NCI-H2029 treated with DMSO at 0.1 percent for 48 hours (cell line): ENCODE data around the gene STK26.
"Not testable (repeated sequence)": the region's sequence is repeated elsewhere in the genome, so short reads cannot be mapped to it uniquely, and the experiment has no call there.

Experiments used
- DNase-seq: peaks from one replicate; lab custom pipeline; 2025; lab: John Stamatoyannopoulos, UW

Gene STK26

GRCh38 chrX:132022967-132023895 lies at the start of gene STK26:
STK26 (plus strand) TSS chrX:132023302; CDS start chrX:132023618, 316 bp downstream.
- DNase-seq: no peak

DNA sequence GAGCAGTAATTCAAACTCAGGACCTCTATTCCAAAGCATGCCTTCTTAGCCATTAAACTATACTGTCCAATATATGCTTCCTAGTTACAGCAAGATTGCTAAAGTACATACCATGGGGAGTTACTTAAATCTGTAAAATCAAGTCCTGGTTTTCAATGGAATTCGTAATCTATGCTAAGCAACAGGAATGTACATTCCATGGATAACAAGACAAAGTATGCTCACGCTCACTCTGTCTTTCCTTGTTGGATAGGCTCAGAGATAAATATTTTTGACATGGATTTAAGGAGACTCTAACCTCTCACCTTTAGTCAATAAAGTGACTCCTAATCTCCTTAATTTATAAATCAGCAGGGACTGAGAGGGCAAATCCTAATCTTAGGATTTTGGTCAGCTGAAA lies 47.3 kb upstream of the STK26 start:
- DNase-seq: no peak

GRCh38 chrX:131977619-131978018 lies 45.5 kb upstream of the STK26 start:
- DNase-seq: no peak

GRCh38 chrX:131979116-131979515 lies 44.0 kb upstream of the STK26 start:
- no peak for DNase-seq

GRCh38 chrX:131985526-131986049 lies 37.5 kb upstream of the STK26 start:
- no peak for DNase-seq

DNA sequence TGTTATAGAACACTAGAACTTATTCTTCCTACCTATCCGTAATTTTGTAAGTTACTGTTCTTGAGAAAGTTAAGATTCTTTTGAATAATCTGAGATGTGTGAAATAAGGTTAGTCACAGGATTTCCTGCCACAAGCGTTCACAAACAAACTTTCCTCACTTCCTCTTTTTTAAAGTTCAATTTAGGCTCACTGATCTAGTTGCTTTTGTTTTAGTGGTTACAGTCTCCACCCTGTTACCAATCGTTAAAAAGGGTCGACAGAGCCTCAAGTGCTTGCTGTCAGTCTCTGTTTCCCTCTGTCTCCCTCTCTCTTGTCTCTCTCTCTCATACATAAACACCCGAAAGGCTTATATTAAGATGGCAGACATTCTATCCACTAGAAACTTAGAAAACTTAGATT lies 35.9 kb upstream of the STK26 start:
- DNase-seq: no peak

DNA sequence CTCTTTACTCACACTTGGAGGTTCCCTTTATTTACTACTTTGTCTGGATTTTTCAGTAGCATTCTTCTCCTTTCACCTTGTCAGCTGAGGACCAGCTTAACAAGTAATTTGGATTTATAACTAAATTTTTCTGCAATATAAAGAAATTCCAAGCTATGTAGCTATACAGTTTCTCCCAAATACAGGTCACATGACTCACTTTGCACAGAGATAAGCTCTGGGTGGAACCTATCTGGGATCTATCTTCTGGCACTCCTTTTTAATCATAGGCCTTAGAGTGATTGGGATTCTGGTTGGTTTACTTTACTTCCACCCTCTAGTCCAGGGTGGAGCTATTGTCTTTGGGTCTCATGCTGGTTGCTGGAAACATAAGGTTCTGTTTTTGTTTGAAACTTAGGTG lies 34.9 kb upstream of the STK26 start:
- DNase-seq: no peak

DNA sequence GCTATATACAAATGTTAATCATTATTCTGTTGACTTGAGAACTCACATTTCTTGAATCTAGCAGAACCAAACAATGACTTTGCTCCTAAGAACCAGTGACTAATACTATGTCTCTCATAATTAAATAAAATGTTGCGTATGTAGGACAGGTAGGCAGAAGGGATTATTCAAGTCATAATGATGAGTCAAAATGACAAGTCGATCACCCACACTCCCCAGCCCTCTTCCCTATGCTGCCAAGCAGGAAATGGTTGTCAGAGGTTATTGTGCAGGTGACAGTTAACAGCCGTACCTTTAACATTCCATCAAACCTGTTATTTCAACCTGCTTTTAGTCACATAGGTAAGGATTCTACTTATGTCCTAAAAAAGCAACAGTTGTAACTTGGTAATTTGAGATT lies 22.0 kb upstream of the STK26 start:
- DNase-seq: no peak

GRCh38 chrX:132004728-132005127 lies 18.4 kb upstream of the STK26 start:
- no peak for DNase-seq

DNA sequence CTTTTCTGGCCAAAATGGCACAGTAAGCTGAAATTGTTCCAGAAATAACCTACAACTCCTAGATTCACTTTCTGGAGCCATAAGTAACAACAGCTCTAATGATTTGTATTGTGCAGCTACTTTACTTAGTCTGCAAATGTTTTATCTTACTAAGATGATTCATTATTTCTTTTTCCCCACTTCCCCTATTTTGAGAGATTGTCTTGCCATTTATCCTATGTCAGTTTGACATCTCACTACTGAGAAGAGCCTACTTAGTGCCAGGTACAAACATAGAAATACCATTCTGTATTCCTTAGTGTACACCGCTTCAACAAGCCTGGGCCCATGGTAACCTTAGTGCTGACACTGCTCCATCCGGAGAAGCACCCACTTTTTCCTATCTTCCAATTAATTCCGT lies 13.8 kb upstream of the STK26 start:
- no peak for DNase-seq

DNA sequence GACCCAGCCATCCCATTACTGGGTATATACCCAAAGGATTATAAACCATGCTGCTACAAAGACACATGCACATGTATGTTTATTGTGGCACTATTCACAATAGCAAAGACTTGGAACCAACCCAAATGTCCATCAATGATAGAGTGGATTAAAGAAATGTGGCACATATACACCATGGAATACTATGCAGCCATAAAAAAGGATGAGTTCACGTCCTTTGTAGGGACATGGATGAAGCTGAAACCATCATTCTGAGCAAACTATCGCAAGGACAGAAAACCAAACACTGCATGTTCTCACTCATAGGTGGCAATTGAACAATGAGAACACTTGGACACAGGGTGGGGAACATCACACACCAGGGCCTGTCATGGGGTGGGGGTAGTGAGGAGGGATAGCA lies 12.9 kb upstream of the STK26 start:
- DNase-seq: not testable (repeated sequence)

GRCh38 chrX:132015875-132016274 lies 7.2 kb upstream of the STK26 start:
- DNase-seq: no peak

GRCh38 chrX:132016628-132017430 lies 6.3 kb upstream of the STK26 start:
- DNase-seq: no peak

DNA sequence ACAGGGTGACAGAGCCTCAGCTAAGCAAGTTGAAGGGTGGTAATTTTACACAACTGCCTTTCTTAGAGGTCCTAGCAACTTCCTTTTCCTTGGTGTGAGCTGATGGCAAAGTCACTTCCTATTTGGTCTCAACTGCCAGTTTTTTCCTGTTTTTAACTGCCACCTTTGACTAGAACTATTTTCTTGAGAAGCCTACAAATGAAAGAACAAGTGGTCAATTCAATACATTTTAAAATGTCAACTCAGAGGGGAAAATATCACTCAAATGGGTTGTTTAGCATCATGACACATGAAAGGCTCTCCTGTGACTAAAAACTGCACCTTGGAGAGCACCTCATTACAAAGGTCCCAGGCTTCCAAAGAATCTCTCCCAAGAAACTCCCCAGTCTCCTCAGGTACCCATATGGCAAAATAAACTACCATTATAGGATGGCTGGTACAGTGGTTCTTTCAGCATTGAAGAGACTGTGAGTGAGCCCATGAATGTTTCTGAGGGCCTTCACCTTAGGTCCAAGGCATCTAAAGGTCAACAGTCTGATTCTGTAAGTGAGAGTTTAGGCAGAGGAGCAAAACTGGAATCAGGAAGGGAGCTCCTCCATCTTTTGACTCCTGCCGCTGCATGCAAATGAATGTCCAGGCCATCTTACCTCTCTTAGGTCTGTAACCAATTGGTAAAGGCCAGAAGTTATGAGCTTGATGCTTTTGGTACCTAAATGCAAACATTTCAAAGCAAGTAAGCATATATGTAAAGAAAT lies 5.5 kb upstream of the STK26 start:
- DNase-seq: no peak

GRCh38 chrX:132022198-132022966 lies 720 bp upstream of the STK26 start:
- no peak for DNase-seq

DNA sequence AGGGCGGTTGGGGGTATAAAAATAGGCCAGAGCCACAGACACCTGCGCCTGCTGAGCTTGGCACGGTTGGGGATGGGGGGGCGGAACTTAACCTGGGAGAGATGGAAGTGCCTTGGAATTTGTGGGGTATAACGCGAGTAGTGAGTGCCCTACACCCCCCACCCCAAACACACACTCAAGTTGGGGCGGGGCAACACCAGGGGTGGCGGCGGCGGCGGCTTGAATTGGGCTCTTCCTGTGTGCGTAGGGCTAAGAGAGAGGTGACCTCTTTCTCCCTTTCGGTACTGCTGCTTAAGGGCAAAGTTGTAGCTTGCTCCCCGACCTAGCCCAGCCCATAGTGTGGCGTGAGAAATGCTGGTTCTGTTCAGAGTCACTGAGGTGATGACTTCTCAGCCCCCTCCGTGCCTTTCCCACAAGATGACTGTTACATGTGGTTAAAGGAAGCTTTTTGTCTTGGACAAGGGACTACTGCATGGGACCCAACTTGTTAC lies 839 bp downstream of the STK26 start:
- no peak for DNase-seq

GRCh38 chrX:132025041-132025440 lies 1.9 kb downstream of the STK26 start:
- DNase-seq: no peak

- no peak for DNase-seq
Measured at GRCh38 chrX:132030264-132030663, 7.2 kb downstream of the STK26 start.

DNA sequence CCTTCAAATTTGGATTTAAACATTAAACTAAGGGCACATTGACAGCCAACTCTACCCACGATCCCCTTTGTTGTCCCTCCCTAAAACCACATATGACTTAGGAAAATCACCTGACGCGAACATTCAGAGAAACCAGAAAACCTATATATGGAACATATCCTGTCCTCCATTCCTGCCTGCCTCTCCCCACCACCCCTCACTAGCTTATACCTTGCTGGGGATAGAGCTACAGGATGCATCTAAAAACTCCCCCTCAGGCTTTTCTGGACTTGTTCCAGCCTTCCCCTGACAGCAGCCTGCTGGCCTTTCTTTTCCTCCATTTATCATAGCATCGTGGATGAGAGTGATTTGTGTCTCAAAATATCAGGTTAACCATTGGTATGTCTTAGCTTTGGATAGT lies 8.8 kb downstream of the STK26 start:
- no peak for DNase-seq

DNA sequence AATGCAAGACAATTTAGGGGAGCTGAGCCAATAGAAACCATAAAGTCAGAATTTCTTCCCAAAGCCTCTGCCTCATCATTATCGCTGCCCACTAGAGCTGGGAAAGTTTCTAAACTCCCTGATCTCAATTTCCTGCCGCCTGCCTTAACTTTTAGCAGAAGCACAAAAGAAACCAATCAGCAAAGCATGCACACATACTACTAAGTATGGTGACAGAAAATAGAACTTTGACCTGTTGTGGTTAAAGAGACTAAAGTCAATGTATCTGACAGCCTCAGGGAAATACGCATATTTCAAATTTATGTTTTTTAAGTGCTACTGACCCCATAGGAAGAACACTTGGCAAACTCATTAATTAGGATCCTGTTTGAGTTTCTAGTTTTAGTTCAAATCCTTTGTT lies 10.1 kb downstream of the STK26 start:
- no peak for DNase-seq

GRCh38 chrX:132034648-132035047 lies 11.5 kb downstream of the STK26 start:
- DNase-seq: no peak
